NCI-H345 (cell line): ENCODE data around the gene ACAA2.

Source experiments
- DNase-seq: peaks from one replicate; lab custom pipeline; 2025; lab: John Stamatoyannopoulos, UW

ACAA2 gene, protein sequence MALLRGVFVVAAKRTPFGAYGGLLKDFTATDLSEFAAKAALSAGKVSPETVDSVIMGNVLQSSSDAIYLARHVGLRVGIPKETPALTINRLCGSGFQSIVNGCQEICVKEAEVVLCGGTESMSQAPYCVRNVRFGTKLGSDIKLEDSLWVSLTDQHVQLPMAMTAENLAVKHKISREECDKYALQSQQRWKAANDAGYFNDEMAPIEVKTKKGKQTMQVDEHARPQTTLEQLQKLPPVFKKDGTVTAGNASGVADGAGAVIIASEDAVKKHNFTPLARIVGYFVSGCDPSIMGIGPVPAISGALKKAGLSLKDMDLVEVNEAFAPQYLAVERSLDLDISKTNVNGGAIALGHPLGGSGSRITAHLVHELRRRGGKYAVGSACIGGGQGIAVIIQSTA

DNA sequence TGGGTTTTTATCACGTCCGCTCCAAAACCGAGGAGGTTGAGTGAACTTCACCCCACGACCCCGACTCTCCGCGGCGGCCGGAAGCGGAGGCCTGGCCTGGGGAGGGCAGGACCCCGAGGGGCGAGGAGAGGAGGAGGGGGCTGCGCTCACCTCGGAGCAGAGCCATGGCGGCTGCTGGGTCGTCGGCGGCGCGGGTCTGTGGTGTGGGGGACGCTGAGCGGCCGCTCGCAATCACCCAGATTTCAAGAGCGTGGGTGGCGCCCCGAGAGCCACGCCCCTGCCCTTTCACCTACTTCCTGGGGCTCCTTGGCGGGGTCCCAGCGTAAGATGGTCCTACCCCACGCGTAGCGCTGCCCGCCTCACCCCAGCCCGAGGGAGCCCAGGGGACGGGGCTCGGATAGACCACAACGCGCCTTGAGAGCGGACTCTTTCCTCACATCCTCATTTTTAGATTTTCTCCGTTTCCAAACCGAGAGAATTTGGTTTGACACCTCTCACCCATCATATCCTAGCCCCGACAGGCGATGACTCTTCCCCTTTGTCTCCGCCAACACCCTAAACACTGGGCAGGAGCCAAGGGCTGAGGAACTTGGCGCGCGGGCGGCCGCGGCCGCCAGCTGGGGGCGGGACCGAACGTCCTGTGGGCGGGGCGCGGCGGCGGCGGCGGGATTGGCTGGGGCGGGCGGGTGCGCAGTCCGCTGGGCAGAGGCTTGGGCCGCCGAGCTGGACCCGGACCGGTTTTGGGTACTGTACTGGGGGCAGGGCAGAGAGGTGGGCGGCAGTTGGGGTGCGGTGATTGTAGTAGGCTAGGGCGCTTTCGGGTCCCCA is at the start of gene ACAA2:
ACAA2 (minus strand) TSS at position 215 of the 828 bp plus-strand sequence; CDS start at position 166, 49 bp downstream.
- DNase-seq: peak; percentile 87

DNA sequence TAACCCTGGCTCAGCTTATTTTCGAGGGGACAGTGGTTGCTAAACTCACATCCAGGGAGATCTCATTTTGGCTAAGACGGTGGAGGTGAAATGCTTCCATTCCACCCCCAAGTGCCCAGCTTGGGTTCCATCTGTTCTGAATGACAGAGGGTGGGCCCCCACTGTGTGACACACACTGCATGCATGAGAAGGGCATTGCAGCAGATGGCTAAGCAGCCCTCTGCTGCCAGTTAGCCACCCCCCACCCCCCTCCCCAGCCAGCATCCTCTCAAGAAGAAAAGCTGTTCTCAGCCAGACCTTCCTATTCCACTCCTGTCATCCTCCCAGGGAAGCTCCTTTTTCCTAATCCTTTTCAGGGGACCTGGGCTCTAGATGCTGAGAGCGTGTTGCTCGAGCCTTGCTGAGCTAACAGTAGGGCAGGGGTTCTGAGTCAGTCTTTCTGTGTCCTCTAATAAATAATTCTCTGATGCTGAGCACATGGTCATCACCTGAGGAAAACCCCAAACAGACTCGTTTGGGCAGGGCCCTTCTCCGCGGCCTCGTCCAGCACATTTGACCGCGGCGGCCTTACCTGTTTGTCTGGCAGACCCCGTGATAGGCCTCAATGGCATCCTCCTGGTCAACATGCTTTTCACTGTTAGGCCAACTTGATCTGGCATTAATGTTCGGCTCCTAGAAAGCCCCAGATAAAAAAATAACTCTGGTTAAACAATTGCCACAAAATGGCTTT is 49.5 kb upstream of the ACAA2 start:
- no peak for DNase-seq

DNA sequence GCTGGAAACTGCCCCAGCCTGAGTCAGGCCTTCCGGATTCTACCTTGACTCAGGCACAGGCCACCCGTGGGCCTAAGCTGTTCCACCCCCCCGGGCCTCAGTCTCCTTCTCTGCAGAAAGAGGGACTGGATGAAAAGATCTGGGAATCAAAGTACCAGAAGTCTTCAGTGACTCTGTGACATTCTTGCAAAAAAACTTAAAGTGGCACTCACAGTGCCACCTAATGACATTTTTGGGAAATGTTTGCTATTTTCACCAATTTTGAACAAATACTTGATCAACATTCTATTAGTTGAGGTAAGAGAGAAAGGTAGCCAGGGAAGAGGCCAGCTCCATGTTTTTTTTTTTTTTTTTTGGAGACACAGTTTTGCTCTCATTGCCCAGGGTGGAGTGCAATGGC is 48.3 kb upstream of the ACAA2 start:
- no peak for DNase-seq

DNA sequence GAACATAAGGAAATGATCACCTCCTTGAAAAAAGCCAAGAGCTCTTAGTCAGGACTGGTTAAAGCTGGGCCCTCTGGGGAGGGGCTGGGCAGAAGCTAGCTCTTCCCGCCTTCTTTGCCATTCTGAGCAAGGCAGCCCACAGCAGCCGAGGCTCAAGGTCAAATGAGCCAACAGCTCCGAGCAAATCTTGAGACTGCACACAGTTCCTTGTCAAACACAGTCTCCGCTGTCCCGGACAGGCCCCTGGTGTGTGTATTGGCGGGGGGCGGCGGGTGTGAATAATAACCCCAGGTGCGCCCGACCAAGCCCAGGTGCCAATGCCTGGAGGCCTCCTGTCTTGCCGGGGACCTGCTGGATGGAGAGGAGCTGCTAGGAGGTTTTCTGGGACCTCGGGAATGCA is 46.4 kb upstream of the ACAA2 start:
- DNase-seq: no peak

DNA sequence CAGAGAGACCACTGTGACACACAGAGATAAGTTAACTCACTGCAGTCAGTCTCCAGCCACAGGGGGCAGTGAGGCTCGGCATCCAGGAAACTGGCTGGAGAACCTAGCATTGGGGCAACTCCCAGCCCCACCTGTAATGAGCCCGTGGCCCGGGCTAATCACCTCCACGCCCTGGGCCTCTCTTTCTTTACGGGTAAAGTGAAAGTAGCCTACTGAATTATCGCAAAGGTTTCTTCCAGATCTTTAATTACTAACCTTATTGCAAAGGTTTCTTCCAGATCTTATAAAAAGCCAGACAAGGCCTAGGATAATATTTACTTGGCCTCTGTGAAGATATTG is 45.7 kb upstream of the ACAA2 start:
- DNase-seq: no peak

DNA sequence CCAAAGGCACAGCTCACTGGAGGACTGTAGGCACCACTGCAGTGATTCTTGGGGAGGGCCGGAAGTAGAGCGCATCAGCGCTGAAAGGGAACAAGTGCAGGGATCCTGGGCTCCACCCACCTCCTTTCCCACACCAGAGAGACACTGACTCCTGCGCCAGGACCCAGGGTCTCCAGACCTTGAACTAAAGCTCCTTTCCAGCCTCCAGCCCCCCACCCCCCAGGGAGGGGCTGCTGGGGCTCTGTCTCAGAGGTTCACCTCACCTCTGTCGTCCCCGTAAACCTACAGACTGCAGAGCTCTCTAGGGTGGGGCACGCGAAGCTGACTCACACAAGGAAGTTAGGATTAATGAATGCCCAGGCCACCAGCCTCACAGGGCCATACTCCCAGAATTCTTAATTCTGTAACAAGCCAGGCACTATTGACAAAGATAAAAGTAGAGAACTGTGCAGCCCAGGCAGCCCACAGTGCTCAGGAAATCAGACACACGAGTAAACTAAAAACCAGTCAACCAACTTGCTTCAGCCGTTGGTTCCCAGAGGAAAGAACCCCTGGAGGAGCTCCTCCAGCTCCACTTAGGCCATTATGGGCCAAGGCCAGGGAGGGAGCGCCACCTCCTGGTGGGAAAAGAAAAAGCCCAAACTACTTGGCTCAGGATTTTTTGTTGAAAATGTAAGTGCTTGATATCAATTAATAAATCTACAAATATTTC is 45.1 kb upstream of the ACAA2 start:
- peak; percentile 63 for DNase-seq

DNA sequence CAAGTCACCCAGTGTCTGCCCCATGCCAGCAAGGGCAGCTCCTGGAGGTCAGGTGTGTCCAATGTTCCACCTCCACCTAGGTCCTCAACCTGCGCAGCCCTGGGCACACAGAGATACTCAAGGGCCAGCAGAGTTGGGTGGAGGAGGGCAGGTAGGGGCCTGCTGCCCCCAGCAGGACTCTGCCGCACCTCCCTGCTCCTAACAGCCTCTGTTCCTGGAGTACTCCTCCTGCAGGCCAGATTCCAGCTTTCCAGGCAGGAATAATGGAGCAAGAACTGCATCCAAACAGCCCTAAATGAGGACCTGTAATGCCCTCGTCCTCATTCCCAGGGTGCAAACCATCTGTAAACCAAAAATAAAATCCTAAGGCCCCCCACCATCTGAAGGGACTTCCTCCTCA is 44.4 kb upstream of the ACAA2 start:
- no peak for DNase-seq

DNA sequence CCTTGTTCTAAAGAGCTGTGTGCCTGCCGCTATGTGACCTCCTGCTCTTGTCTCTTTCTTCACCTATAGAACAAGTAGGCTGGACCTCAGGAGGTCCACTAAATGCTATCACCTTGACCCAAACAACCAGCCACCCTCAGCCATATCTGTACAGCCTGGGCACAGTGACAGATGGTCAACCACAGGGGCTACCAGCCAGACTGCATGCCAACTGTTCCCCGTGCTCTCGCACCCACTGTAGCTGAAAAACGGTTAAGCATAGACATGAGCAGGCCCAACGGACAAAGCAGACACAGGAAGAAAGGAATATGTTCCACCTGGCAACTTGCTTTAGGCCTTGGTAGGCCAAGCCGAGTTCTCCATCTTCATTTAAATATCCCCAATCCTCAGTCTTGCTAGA is 43.2 kb upstream of the ACAA2 start:
- DNase-seq: no peak

DNA sequence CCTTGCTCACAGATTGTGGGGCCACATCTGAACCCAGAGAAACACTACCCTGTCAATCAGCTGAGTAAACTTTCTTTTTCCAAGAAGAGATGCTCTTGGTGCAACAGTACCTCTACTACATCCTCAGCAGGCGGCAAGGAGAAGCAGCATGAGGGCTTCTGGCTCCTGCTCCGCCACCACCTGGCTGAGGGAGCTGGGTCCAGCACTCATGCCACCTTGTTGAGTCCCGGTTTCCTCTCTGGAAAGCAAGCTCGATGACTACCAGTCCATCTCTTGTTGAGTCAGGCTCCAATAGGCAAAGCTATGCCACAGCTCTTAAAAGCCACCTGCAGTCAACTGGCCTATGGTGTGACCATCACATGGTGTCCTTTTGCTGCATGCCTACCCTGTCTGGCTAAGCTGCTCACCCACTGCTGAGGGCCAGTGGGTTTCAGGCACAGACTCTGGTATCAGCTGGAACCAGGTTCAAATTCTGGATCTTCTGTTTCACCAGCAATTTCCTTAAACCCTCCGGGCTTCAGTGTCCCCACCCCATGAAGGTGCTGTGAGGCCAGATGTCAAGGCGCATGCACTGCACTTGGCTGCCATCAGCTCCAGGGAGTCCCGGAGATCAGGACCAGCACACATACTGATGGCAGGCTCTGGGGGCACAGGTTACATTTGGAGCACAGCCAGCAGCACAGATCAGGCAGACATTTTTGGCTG is 42.5 kb upstream of the ACAA2 start:
- DNase-seq: no peak

DNA sequence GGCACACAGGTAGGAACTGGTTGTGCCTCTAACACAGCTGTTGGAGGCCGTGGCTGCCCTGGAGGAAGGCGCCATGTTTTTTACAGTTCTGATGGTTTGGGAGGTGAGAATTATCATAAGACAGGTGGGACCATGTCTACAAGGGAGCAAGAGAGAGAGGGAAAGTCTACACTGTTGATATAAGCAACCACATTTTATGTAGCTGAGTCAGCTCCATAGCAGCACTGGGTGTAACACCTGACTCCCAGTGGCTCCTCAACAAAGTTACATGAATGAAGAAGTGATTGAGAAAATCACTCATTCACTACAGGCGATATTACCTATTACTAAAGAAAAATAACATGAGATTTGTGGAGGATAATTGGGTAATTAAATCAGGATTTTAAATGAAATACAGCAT is 41.3 kb upstream of the ACAA2 start:
- DNase-seq: no peak

DNA sequence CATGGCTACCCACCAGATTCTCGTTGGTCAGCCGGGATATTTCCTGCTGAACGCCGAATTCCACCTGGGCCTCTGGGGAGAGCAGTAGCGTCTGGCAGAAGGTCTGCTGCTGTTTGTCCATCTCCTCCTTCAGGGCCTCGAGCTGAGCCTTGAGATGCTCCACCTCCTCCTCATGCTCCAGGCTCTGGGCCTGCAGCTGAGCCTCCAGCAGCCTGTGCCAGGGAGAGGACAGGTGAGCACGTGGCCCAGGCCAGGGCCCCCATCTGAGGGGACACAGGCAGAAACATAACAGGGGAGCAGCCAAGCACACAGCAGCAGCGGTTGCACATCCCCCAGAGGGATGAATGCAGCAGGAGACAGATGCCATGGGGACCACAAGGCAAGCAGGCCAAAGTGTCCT is 40.1 kb upstream of the ACAA2 start:
- DNase-seq: no peak

DNA sequence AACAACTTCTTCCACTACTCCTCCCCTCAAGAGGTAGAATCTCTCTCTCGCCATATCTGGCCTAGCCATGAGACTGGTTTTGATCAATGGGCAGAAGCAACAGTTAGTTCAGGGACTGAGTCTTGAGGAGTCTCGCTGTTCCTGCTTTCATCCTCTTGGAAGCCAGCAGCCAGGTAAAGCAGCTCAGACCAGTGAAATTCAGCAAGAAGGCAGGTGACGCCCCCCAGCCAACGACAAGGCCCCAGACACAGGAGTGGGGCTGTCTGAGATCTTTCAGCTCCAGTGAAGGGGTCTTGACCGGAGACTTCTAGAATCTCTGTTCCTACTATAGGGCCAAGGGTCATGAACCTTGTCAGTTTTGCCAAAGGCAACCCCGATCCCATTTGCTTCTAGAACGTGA is 39.7 kb upstream of the ACAA2 start:
- no peak for DNase-seq

DNA sequence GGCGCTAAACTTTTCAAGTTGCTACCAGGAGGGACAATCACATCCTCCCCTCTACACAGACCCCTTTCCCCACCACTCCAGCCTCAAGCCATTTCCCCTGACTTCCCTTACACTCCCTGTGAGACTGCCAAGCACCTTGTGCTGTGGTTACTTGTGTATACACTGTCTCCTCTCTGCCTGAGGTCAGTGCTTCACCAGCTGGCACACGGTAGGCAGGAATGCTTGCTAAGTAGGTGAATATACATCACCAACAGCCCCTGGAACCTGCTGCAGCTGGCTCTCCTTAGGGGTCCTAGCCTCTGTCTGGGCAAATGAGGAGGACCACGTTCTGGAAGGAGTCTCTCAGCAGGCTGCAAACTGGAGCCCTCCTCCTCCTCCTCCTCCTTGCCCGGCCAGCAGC is 38.3 kb upstream of the ACAA2 start:
- peak; percentile 17 for DNase-seq

DNA sequence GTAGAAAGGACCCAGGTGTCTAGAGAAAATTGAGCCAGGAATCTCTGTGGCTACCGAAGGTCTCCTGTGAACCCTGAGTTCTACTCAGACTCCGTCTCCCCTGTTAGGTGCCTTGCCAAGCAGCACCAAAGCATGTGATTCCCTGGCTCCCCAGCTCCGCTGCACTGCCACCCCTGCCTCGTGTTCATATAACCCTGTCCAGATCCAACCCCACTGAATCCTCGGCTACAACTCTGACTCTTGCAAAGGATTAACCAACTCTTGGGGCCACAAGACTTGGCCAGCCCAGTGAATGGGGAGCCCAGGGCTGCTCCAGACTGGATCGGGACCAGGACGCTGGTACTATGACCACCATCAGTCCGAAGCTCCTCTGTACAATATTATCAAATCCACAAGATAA is 37.3 kb upstream of the ACAA2 start:
- no peak for DNase-seq

DNA sequence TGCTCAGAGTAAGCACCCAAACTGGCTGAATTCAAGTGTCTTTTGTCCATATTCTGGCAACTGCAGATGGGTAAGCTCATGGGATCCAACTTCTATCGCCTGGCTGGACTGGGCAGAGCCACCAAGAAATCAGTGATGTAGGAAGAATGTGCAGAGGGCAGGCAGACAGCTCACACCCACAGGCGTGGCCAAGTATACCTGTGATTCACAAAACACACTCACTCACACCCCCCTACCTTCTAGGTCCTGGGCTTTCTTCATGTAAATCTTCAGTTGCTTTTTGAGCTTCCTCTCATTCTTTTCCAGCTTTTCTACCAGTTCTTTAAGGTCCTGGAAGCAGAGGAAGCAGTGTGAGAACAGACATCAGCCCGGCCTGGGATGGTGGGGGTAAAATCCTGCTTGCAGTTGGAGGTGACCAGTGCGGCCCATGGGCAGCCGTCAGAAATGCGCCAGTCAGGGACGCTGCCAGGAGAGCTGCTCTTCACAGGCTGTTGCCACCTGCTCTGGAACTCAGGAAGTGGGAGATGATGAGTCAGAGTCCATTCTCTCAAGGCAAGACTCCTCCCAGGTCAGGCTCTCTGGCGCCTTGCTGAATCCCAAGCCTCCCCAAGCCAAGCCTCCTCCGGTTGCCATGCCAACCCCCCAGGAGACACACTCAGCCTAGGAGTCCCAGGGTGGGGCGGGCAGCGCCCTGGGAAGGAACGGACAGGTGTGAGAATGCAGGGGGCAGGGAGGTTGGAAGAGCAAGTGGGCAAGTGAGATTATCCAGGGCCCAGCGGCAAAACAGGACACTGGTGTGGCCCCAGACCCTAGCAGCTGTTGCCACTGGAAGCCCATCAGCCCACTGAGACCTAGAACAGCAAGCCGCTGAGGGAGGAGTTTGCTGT is 36.2 kb upstream of the ACAA2 start:
- peak; percentile 88 for DNase-seq

DNA sequence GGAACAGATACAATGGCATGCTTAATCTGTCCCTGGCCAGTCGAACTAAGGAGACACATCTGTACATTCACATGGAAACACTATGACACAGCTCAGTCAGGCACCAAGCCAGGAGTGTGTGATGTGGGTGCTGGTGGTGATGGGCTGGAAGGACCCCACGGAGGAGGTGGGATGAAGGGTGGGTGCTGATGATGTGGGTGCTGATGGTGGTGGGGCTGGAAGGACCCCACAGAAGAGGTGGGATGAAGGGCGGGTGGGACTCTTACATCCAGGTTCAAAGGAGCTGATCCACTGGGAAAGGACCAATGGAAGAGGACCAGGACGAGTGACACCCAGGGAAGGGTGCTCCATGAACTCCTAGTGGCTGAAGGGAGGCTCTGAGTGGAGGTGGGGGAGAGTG is 34.8 kb upstream of the ACAA2 start:
- DNase-seq: no peak

DNA sequence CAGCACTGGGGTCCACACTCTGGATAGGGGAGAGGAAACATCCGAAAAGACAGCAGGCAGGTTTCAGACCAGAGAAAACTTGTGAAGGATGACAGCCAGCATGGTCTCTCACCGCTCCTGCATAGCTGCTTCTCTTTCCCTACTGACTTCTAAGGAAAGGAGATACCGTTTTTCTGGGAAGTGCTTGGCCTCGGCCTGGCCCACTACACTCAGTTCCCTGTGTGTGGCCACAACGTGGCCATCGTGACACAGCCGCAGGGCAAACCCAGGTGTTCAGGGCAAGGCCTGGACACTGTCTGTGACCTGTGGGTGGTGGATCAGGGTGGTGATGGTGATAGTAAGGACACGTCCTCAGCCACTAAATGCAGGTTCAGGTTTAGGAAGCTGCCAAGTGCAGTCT is 34.2 kb upstream of the ACAA2 start:
- DNase-seq: no peak

DNA sequence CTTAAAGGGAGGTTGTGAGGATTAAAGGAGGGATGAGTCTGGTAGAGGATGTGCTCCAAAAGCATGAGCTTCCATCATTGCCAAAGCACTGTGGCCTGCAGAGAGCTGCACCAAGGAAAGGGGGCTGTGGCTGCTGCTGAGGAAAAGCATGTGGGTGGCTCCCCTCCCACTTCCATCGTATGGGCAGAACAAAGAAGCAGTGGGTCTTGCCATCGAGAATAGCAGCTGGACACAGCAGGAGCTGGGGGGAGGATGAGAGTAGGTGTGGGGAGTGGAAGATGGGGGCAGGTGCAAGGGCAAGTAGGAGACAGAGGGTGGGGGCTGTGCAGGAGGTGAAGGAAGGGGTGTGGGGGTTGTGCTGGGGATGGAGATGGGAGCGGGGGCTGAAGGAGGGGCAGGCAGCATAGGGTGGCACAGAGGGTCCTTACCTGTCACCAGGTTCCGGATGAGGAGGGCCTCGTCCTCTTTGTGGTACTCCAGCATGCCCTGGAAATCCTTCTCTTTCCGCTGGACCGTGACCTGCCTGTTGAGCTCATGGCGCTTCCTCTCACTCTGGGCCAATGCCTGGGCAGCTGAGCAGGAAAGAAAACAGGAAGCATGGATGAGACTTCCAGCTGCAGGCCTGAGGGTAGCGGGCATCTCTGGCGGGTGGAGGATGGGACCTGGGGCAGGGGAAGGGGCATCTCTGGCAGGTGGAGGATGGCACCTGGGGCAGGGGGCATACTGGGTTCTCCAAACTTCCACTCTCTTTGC is 33.6 kb upstream of the ACAA2 start:
- peak; percentile 79 for DNase-seq

DNA sequence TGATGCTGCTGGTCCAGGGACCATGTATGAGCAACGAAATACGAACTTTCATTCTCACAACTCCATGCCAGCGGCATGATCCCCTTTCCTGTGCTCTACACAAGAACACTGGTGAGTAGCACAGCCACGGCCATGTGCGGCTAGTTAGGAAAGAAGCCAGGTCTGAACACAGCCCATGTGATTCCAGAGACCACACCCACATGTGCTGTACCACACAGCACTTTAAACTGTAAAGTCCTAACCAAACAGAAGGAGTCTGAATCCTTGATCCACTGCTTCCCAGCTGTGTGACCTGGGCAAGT is 33.0 kb upstream of the ACAA2 start:
- no peak for DNase-seq
